GM15510 (cell line): ENCODE measurements around the gene MOGAT2.

Source experiments
- POLR2A ChIP-seq: IDR thresholded peaks from 3 replicates; pipeline ENCODE4 v1.6.1; 2011; ENCODE audit warnings: borderline replicate concordance; ENCODE audit not compliant: insufficient read length; ENCODE audit errors: extremely low read depth

MOGAT2 gene

DNA sequence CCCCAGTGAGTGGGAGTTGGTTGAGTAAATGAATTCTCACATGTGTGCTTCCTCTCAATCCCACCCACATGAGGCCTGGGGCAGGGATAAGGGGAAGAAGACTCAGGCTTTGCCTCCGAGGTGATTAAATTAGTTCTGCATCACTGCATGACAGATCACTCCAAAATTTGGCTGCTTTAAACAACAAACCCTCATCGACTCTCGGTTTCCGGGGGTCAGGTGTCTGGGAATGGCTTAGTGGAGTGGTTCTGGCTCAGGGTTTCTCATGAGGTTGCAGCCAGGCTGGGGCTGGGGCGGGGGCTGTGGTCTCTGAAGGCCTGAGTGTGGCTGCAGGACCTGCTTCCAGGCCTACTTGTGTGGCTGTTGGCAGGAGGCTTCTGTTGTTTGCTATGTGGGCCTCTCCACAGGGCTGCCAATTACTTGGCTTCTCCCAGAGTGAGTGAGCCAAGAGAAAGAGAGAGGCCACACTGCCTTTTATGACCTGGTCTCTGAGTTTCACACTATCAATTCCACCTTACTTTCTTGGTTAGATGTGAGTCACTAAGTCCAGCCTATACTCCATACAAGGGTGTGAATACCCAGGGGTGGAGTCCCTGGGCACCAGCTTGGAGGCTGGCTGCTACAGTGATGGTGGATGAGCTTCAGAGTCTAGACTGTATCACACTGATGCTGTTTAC lies 15.9 kb downstream of the MOGAT2 start:
- TF ChIP-seq POLR2A: no peak

DNA sequence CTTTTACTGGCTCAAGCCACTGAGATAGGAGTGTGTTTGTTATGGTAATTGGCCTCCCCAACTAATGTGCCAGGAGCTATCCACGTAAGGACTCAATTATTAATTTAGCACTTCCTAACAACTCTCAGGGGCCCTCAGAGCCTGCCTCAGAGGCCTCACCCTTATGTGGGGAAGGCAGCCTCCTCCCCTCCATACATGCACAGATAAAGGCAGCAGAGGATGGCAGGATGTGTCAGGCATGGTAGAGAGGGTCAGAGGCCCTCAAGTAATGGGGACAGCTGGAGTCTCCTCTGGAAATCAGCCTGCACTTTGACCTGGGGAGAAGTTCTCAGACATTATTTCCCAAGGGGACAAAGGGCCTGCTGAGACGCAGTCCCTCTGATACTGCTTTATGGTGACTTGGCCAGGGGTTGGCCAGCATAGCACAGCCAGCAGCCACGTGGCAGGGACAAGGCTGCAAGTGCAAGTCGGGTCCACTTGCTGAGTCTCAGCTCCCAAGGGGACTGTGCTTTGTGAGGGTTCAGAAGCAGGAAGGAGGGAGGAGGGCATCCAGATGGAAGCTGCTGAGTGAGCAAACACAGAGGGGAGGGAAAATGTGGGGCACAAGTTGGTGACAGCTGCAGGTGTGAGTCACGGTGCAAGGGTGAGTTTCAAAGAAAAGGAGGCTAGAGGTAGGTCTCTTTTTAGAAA lies 17.0 kb downstream of the MOGAT2 start:
- no peak for TF ChIP-seq POLR2A

DNA sequence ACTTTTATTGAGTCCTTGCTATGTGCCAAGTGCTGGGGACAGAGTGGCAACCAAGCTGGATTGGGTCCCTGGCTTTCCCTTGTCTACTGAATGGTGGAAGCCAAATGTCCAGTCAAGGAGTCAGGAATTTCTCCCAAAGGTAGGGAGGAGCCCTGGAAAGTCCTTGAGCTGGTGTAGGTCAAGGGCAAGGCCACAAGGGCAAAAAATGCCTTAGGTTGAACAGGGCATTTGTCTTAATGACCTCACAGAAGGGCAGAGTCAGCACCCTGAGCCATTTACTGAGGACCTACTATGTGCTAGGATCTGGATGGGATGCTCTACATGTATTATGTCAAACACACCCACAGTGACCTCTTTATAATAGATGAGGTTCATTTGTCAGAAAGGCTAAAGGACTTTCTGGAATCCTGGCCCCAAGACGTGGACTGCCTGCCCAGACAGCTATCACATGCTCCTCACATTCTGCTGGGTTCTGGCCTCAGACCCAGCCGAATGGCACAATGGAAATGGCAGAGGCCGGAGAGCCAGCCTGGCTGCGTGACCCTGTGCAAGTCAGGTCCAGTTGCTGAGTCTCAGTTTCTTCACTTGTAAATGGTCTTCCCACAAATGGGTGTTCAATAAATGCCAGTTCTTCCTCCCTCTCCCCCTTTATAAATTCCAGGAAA lies 17.7 kb downstream of the MOGAT2 start:
- TF ChIP-seq POLR2A: no peak

DNA sequence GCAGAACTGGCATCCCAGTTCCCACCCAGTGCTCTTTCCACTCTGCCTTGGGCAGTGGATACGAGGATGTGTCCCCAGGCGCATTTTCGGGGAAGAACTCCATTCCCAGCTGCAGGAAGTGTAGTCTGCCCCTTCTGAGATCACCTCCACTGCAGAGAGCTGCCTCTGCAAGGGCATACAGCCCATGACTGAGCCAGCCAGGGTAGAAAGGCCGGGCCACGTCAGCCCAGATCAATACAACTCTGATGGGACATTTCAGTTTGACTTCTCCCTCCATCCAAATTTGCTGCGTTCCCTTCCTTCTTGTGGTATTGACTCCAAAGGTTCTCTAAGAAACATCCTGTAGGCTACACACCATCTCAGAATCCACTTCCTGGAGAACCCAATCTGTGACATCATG lies 19.7 kb downstream of the MOGAT2 start:
- no peak for TF ChIP-seq POLR2A

DNA sequence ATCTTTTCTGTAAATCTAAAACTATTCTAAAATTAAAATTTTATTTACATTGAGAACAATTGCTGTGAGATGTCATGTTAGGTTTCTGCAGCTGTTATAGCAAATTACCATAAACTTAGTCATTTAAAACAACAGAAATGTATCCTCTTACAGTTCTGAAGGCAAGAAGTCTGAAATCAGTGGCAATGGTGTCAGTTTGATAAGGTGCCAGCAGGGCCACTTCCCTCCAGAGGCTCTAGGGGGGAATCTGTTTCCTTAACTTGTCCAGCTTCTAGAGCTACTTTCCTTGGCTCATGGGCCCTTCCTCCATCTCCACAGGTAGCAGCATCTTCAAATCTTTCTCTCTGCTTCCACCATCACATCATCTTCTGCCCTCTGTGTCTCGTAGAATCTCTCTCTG lies 23.0 kb downstream of the MOGAT2 start:
- TF ChIP-seq POLR2A: no peak

DNA sequence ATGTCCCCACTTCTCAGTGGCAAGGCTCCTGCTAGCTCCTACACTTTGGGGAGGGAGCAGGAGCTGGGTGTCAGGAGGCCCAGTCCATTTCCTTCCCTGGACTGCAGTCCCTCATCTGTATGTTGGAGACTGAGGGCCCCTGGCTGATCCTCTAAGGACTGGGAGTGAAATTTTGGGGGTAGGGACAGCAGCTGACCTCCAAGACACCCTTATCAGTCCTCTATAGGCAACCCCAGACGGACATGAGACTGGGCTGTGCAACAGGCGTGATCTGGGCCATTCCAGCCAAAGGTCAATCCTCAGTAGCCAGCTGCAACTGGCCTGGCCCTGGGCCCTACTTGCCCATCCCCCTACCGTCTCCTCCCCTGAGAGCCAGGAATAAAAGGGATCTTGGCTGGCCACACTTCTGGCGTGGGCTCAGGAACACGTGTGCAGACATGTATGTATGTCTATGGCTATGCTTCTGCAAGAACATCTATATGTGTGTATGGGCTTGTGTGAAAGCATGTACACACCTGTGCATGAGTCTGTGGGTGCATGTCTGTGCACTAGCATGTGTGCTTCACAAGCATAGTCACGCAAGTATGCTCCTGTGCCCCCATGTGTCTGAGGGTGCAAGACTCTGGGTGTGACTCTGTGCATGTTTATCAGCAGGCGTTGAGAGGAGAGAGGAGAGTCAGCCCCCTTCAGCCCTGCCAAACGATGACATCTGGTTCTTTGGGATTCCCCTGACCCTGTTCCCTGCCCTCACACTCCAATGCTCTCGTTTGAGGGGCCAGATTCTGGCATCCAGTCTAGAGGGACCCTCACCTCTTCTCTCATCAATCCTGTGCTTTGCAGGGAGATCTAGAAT lies 26.3 kb downstream of the MOGAT2 start:
- TF ChIP-seq POLR2A: no peak

DNA sequence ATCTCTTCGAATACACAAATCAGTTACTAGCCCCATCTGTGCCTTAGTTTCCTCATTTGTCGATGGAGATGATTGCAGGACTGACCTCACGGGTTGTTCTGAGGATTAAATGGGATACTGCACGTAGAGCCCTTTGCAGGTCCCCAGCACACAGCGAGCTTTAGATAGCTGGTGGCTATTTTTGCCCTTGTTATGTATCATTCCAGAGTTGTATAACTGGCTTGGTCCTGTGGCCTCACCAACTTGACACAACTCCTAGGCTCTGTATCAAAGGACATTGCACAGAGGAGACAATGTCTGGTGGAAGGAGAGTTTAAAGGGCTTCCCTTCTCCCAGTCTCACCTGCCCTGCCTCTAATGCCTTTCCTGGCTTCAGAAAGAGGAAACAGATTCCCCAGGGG lies 28.2 kb downstream of the MOGAT2 start:
- no peak for TF ChIP-seq POLR2A

DNA sequence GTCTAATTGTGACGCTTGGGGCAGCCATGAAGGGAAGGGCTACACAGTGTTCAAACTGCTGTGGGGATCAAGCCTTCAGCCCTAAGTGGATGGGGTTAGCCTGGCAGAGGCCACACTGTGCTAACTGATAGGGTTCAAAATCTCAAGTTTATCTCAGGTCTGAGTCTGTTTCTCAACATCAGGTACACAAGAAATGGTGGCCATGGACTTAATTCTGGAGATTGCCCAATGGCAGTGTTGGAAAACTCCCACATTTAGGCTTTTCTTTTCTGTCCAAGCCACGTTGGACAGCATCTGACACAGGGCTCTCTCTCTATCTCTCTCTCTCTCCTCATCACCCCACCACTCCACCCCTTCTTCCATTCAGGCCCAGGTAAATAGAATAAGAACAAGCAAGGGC lies 40.0 kb downstream of the MOGAT2 start:
- TF ChIP-seq POLR2A: no peak

DNA sequence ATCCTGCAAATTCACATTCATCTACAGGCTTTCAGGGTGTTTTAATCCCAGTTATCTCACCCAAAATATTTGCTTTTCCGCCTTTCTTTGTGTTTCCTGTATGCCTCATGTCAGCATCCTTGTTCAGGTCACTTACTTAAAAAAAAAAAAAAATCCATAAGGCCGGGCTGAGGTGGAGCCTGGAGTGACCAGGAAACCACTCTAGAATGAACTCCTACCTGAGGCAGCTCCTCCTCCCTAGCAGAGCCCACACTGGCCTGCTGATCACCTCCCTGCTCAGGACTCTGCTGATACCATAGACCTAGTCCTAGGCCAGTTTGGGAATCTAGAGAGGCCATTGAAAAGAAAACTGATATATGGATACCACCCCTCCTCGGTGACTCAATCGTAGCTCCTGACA lies 42.2 kb downstream of the MOGAT2 start:
- TF ChIP-seq POLR2A: no peak

DNA sequence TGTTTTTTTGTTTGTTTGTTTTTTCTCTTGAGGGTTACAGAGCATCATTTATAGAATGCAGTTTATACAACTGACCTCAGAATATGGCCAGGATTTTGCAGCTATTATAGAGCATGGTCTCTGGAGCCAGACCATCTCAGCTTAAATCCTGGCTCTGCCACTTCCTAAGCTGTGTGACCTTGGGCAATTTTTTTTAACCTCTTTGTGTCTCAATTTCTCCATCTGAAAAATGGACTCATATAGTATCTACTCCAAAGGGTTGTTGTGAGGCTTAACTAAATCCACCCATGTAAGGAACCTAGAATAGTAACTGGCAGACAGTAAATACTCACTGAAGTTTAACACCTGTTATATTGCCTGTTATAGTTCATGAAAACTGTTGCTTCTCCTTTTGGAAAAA lies 42.6 kb downstream of the MOGAT2 start:
- TF ChIP-seq POLR2A: no peak

DNA sequence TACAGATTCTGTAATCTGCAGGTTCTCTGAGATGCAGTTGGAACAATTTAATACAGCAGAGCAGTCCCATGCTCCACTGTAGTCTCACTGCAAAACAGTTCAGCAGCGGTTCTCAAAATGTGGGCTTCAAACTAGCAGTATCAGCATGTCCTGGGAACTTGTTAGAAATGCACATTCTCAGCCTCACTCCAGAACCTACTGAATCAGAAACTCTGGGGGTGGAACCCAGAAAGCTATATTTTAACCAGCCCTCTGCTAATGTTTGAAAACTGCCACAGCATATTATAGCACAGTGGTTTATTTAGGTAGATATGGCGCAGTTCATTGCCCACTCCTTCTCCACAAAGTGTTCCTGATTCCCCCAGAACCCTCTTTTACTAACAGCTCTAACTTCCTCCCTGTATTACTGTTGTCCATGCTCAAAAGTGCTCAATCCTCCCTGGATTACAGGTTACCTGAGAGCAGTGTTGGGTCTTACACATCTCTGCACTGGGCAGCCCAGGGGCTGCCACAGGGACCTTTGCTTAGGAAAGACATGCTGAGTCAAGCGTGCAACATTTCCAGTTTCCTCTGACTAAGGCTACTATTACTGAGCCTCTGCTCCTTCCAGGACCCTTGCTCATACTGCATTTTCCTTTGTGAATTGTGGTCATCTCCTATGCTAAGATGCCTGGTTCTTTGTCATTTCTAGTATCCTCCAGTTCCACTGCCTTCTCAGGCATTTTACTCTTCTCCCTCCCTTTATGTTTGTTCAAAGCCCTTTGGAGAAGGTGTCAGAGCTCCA lies 43.3 kb downstream of the MOGAT2 start:
- TF ChIP-seq POLR2A: no peak

DNA sequence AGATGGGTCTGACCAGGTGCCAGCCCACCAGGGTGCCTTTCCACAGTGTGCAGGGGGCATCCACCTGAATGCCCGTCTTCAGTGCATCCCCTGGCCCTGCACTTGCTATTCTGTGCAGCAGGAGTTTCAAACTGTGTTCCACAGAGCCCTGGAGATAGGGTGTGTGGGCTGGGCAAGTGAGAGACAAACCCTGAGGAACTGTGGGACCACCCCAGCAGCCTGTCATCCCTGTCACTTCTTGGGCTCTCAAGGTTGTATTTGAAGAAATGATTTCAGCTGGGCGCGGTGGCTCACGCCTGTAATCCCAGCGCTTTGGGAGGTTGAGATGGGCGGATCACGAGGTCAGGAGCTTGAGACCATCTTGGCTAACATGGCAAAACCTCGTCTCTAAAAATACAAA lies 44.5 kb downstream of the MOGAT2 start:
- TF ChIP-seq POLR2A: no peak

DNA sequence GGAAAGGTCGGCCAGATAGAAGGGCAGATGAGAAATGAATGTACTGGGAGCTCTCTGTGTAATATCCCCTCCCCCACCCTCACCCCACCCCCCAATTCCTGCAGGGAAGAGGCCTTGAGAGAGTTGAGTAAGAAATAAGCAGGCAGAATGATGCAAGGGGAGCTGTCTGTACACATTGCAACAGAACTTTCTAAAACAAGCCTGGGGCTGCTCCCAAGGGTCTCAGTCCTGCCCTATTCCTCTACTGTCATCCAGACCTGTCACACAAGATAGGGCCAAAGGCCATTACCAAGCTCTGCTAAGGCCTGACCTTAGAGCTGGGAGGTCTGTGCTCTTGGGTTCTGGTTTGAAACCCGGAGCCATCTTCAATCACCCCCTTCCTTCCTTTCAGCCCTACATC lies 45.2 kb downstream of the MOGAT2 start:
- TF ChIP-seq POLR2A: no peak

DNA sequence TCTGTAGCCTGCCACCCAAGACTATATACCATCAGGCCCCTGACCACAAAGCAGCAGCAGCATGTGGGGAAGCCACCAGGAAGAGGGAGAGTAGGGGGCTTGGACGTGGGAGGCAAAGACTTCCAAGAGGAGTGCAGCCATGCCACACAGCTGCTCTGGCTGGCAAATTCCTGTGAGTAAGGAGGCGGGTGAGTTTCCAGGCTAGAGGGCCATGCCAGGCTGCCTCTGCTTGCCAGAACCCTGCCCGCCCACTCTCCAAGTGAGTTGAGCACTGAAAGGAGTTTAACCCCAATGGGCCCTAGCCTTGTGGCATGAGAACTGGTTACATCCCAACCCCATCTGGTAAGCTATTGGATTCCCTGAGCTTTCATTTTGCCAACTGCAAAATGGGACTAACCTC lies 46.2 kb downstream of the MOGAT2 start:
- no peak for TF ChIP-seq POLR2A
